NB4 (cell line): ENCODE measurements around the gene LDLRAD3.

Experiments
- DNase-seq: peaks from one replicate; pipeline ENCODE4 v3.0.0; 2010; ENCODE audit warnings: low read depth
- H3K4me3 ChIP-seq: one replicate; pipeline ENCODE4 v1.5.1; 2011; ENCODE audit warnings: mild to moderate bottlenecking, low read depth, low read length, moderate library complexity
- CTCF ChIP-seq: IDR thresholded peaks from one replicate; pipeline ENCODE4 v1.5.1; 2012; ENCODE audit warnings: low read depth, low read length
- MAX ChIP-seq: IDR thresholded peaks from 2 replicates; pipeline ENCODE4 v1.6.1; 2011; ENCODE audit warnings: low read depth, low read length
- MYC ChIP-seq: IDR thresholded peaks from 2 replicates; pipeline ENCODE4 v1.6.1; 2011; ENCODE audit warnings: low read depth, low read length
- POLR2A ChIP-seq: IDR thresholded peaks from 2 replicates; pipeline ENCODE4 v1.6.1; 2011; ENCODE audit warnings: mild to moderate bottlenecking; ENCODE audit not compliant: insufficient read length; ENCODE audit errors: extremely low read depth

Gene LDLRAD3

GRCh38 chr11:36235750-36236149, 291.9 kb downstream of the LDLRAD3 start:
- DNase-seq, result no peak
- H3K4me3 ChIP-seq, result no peak overlapping the region
- TF ChIP-seq CTCF (no peak), MAX (no peak), POLR2A (no peak), MYC (no peak)

GRCh38 chr11:36237391-36237790, 293.5 kb downstream of the LDLRAD3 start:
- no peak for TF ChIP-seq POLR2A
- no peak for TF ChIP-seq MYC
- no peak for TF ChIP-seq CTCF
- no peak for TF ChIP-seq MAX
- no peak overlapping the region for H3K4me3 ChIP-seq
- no peak for DNase-seq

- TF ChIP-seq MYC, result no peak
- TF ChIP-seq POLR2A, result no peak
- TF ChIP-seq MAX, result no peak
- TF ChIP-seq CTCF, result no peak
- no peak overlapping the region for H3K4me3 ChIP-seq
- DNase-seq, result no peak
Measured at GRCh38 chr11:36238036-36238631, 294.3 kb downstream of the LDLRAD3 start.

GRCh38 chr11:36238881-36239280, 295.0 kb downstream of the LDLRAD3 start:
- no peak overlapping the region for H3K4me3 ChIP-seq
- TF ChIP-seq MAX (no peak), MYC (no peak), CTCF (no peak), POLR2A (no peak)
- DNase-seq, result no peak

- no peak for DNase-seq
- H3K4me3 ChIP-seq, result no peak overlapping the region
- TF ChIP-seq MAX (no peak), CTCF (no peak), POLR2A (no peak), MYC (no peak)
Measured at GRCh38 chr11:36239636-36240035, 295.8 kb downstream of the LDLRAD3 start.

GRCh38 chr11:36240173-36240572, 296.3 kb downstream of the LDLRAD3 start:
- TF ChIP-seq MAX (no peak), MYC (no peak), POLR2A (no peak), CTCF (no peak)
- no peak overlapping the region for H3K4me3 ChIP-seq
- DNase-seq, result no peak
